Mucosa of gallbladder (tissue), 1 donor: ENCODE data around the gene CNTN1. TPM values are rescaled to one million over a fixed set of nuclear protein-coding genes. Genes with fewer than 3 reads are reported as not detected.
"Not testable (repeated sequence)": the region's sequence is repeated elsewhere in the genome, so short reads cannot be mapped to it uniquely, and the experiment has no call there.

Source experiments
- DNase-seq: peaks from one replicate; pipeline ENCODE4 v3.0.0-alpha.2; 2020; ENCODE audit warnings: low spot score
- total RNA-seq: library from RNA; stranded (reverse); gene quantifications from one replicate; pipeline ENCODE4 v1.2.1, GENCODE V29; 2021
- donor health status: DM: no; HTN: no; CAD: no.

Gene CNTN1
- total RNA-seq, 1 donor from 2014 or later = 38.6 TPM

GRCh38 chr12:40697566-40698259, 5.5 kb downstream of the CNTN1 start:
- DNase-seq = no peak

GRCh38 chr12:40701756-40702155, 9.5 kb downstream of the CNTN1 start:
- no peak for DNase-seq

GRCh38 chr12:40711121-40711520, 18.9 kb downstream of the CNTN1 start:
- DNase-seq = no peak

- no peak for DNase-seq
Measured at GRCh38 chr12:40714636-40715035, 22.4 kb downstream of the CNTN1 start.

GRCh38 chr12:40716037-40716436, 23.8 kb downstream of the CNTN1 start:
- no peak for DNase-seq

- no peak for DNase-seq
Measured at GRCh38 chr12:40717576-40717975, 25.3 kb downstream of the CNTN1 start.

GRCh38 chr12:40718878-40719372, 26.7 kb downstream of the CNTN1 start:
- DNase-seq = no peak

GRCh38 chr12:40723001-40723400, 30.8 kb downstream of the CNTN1 start:
- no peak for DNase-seq

GRCh38 chr12:40726366-40726765, 34.1 kb downstream of the CNTN1 start:
- no peak for DNase-seq

- DNase-seq = no peak
Measured at GRCh38 chr12:40727774-40728483, 35.7 kb downstream of the CNTN1 start.

GRCh38 chr12:40730281-40730680, 38.0 kb downstream of the CNTN1 start:
- DNase-seq = no peak

- no peak for DNase-seq
Measured at GRCh38 chr12:40733871-40734270, 41.6 kb downstream of the CNTN1 start.

- no peak for DNase-seq
Measured at GRCh38 chr12:40734276-40734675, 42.0 kb downstream of the CNTN1 start.

- no peak for DNase-seq
Measured at GRCh38 chr12:40735551-40736230, 43.5 kb downstream of the CNTN1 start.

- not testable (repeated sequence) for DNase-seq
Measured at GRCh38 chr12:40737416-40737815, 45.2 kb downstream of the CNTN1 start.

GRCh38 chr12:40738856-40739255, 46.6 kb downstream of the CNTN1 start:
- no peak for DNase-seq

- DNase-seq = no peak
Measured at GRCh38 chr12:40742041-40742440, 49.8 kb downstream of the CNTN1 start.

- no peak for DNase-seq
Measured at GRCh38 chr12:40745386-40745785, 53.1 kb downstream of the CNTN1 start.

- no peak for DNase-seq
Measured at GRCh38 chr12:40749863-40750262, 57.6 kb downstream of the CNTN1 start.

GRCh38 chr12:40752011-40752410, 59.8 kb downstream of the CNTN1 start:
- no peak for DNase-seq

- DNase-seq = no peak
Measured at GRCh38 chr12:40760821-40761220, 68.6 kb downstream of the CNTN1 start.

GRCh38 chr12:40762072-40762471, 69.8 kb downstream of the CNTN1 start:
- DNase-seq = no peak
